Neural cell (in vitro differentiated cells): ENCODE measurements around the gene SOX18.

Experiments used
- CTCF ChIP-seq: fragments of 450-650 bp; IDR thresholded peaks from 2 replicates; pipeline ENCODE4 v1.5.1; 2014; ENCODE audit warnings: antibody characterized with exemption, mild to moderate bottlenecking, moderate library complexity; ENCODE audit not compliant: poor library complexity, severe bottlenecking
- EP300 ChIP-seq: fragments of 450-650 bp; conservative IDR thresholded peaks from 2 replicates; pipeline ENCODE4 v1.6.1; 2014; ENCODE audit warnings: antibody characterized with exemption, mild to moderate bottlenecking, moderate library complexity; ENCODE audit not compliant: poor library complexity, severe bottlenecking
- MXI1 ChIP-seq: fragments of 450-650 bp; conservative IDR thresholded peaks from 2 replicates; pipeline ENCODE4 v1.6.1; 2014; ENCODE audit warnings: antibody characterized with exemption, mild to moderate bottlenecking; ENCODE audit not compliant: poor library complexity, severe bottlenecking
- POLR2AphosphoS5 ChIP-seq: IDR thresholded peaks from 2 replicates; pipeline ENCODE4 v1.6.1; 2012

GRCh38 chr20:64011366-64011779 lies 38.1 kb downstream of the SOX18 start:
- no peak for TF ChIP-seq CTCF
- TF ChIP-seq EP300: no peak
- no peak for TF ChIP-seq MXI1
- TF ChIP-seq POLR2AphosphoS5: no peak
